B cell (primary cell): ENCODE results near the gene SLC39A3.

Source experiments
- CTCF ChIP-seq: fragments of 200-600 bp; IDR thresholded peaks from one replicate; pipeline ENCODE4 v1.8.0; 2022; ENCODE audit warnings: antibody characterized with exemption, mild to moderate bottlenecking
- EZH2 ChIP-seq: IDR thresholded peaks from 2 replicates; pipeline ENCODE4 v1.6.1; 2012; ENCODE audit warnings: borderline replicate concordance, low read depth, mild to moderate bottlenecking, moderate library complexity, low read length; ENCODE audit not compliant: insufficient read depth, poor library complexity, severe bottlenecking

- no peak for TF ChIP-seq CTCF
- TF ChIP-seq EZH2, result no peak
Observed at GRCh38 chr19:2785244-2785997, 45.6 kb upstream of the SLC39A3 start, which contains the start of gene THOP1.
